Cardiac fibroblast (primary cell): ENCODE results near the gene CCDC88B.

ENCODE experiments used
- DNase-seq, 2 donors: peaks; one replicate each; pipeline versions ENCODE4 v3.0.0 to v3.0.0-alpha.2; 2010; ENCODE audit warnings: low read depth in 2 of 2
- H3K4me3 ChIP-seq, 2 donors: replicated peaks in 1 of 2; 1 replicate in 1 of 2; 2 replicates in 1 of 2; pipeline ENCODE4 v1.5.1; 2011; ENCODE audit warnings: low read depth in 2 of 2, low read length in 2 of 2, mild to moderate bottlenecking in 2 of 2, moderate library complexity in 1 of 2
- TF ChIP-seq, protein P1 (sequence below): IDR thresholded peaks from one replicate; pipeline ENCODE4 v1.5.1; 2011; ENCODE audit warnings: low read depth, mild to moderate bottlenecking, low read length, inconsistent platforms

CCDC88B gene

DNA sequence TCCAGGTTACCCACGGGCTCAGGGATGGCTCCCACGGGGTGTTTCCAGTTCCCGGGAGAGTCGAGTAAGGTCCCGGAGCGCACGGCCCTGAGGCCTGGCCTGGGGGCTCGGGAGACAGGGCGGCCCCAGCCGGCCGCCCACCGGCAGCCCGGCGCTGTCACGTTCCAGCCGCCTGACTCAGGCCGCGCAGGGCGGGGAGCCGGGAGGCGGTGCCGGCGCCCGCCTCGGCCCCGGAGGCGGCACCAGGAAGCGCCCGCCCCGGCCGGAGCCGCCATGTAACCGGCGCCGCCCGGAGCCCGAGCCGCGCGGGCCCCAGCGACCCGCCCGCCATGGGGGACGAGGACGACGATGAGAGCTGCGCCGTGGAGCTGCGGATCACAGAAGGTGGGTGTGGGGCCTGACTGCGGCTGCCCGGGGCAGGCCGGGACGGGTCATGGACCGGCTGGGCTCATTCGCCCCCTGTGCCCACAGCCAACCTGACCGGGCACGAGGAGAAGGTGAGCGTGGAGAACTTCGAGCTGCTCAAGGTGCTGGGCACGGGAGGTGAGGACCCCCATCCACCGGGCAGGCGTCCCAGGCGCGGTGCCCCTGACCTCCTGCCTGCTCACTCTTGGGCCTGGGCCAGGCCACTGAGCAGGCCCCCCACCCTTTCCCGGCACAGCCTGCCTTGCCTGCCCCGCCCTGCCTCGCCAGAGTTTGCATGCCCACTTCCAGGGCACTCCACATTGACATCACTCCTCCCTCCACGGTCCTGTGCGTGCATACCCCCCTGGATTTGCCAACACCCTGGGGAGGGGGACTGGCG is 19.1 kb downstream of the CCDC88B start, which contains the start of gene RPS6KA4:
Gene RPS6KA4 (plus strand): TSS at position 256 of the 805 bp plus-strand sequence. CDS start 74 bp downstream, at position 330.
- peak; percentile 50 to 71 for DNase-seq
- peak within 1 kb of the TSS; percentile 97 to 98 for H3K4me3 ChIP-seq
- TF ChIP-seq, protein P1, sequence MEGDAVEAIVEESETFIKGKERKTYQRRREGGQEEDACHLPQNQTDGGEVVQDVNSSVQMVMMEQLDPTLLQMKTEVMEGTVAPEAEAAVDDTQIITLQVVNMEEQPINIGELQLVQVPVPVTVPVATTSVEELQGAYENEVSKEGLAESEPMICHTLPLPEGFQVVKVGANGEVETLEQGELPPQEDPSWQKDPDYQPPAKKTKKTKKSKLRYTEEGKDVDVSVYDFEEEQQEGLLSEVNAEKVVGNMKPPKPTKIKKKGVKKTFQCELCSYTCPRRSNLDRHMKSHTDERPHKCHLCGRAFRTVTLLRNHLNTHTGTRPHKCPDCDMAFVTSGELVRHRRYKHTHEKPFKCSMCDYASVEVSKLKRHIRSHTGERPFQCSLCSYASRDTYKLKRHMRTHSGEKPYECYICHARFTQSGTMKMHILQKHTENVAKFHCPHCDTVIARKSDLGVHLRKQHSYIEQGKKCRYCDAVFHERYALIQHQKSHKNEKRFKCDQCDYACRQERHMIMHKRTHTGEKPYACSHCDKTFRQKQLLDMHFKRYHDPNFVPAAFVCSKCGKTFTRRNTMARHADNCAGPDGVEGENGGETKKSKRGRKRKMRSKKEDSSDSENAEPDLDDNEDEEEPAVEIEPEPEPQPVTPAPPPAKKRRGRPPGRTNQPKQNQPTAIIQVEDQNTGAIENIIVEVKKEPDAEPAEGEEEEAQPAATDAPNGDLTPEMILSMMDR, result no peak

DNA sequence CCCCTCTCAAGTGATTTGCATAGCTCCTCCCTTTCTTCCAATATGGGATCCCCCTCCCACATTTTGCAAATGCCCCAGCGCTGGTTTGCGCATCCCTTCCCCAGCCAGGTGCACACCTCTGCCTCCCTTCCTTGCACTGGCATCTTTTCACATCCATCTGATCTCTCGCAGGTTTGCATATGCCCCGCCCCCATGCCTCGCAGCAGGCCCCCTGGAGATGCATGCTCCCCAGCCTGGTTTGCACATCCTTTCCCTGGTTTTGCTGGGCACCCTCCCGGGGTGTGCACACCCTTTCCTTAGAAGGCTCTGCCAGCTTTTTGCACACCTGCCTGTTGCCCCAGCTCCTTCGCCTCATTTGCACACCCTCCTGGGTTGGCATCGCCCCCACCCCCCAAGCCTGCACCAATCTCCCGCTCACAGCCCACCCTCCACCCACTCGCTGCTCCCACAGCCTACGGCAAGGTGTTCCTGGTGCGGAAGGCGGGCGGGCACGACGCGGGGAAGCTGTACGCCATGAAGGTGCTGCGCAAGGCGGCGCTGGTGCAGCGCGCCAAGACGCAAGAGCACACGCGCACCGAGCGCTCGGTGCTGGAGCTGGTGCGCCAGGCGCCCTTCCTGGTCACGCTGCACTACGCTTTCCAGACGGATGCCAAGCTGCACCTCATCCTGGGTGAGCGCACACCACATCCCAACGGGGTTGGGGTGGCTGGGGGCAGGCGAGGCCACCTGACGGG is 19.9 kb downstream of the CCDC88B start:
- TF ChIP-seq, protein P1, result no peak
- H3K4me3 ChIP-seq, result peak overlapping the region; percentile 97 to 98
- no peak for DNase-seq

DNA sequence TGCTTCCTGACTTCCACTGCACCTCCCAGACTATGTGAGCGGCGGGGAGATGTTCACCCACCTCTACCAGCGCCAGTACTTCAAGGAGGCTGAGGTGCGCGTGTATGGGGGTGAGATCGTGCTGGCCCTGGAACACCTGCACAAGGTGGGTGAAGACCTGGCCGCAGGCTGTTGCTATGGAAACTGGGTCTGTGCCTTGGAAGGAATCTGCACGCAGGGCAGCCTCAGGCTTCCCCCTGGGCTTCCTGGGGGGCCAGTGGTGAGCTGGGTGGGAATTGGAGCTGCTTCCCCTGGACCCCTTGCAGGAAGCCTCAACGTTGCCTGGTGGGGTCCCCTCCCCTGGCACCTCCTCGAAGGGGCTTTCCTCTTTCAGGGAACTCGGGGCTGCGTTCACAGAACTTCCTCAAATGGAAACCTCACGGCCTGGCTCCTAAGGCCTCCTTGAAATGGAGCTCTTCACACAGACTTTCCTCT is 20.5 kb downstream of the CCDC88B start:
- no peak for DNase-seq
- H3K4me3 ChIP-seq, result no peak overlapping the region
- TF ChIP-seq, protein P1, result no peak

DNA sequence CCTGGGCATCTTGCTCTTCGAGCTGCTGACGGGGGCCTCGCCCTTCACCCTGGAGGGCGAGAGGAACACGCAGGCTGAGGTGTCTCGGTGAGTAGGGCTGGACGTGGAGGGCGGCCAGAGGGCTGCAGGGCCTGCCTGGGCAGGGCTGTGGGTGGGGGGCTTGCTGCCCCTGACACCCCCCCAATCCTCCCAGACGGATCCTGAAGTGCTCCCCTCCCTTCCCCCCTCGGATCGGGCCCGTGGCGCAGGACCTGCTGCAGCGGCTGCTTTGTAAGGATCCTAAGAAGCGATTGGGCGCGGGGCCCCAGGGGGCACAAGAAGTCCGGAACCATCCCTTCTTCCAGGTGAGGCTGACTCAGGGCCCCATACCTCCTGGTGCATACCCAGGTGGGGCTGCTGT is 21.7 kb downstream of the CCDC88B start:
- TF ChIP-seq, protein P1, result no peak
- no peak overlapping the region for H3K4me3 ChIP-seq
- DNase-seq, result no peak

DNA sequence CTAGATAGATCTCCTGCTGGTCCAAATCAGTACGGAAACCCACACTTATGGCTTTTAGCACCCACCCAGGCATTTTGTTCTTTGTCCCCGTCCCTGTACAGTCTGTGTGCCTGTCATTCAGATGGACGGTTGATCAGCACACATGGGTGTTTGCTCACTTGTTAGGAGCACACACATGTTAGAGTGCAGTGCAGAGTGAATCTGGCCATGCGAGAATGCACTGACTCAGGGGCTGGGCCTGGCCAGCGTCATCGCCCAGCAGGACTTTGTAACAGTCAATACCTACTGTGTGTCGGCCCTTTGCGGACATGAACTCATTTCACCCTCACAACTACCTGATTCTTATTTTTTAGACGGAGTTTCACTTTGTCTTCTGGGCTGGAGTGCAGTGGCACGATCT is 22.3 kb downstream of the CCDC88B start:
- no peak overlapping the region for H3K4me3 ChIP-seq
- DNase-seq, result no peak
- TF ChIP-seq, protein P1, result no peak

DNA sequence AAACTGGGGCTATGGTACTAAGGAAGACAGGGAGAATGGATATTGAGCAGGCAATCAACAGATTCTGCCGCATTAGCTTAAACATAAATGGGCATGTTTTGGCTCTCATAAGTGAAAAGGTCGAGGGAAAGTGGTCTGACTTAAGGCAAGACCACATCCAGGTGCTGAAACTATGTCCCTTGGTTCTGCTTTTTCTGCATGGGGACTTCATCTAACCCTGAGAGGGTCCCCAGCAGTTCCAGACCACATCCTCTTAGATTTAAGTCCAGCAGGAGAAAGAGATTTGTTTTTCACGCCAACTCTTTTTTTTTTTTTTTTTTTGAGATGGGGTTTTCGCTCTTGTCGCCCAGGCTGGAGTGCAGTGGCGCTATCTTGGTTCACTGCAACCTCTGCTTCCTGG is 24.4 kb downstream of the CCDC88B start:
- H3K4me3 ChIP-seq, result no peak overlapping the region
- TF ChIP-seq, protein P1, result no peak
- DNase-seq, result no peak
